OCI-LY3 (cell line): ENCODE results near the gene LIF.

Experiments
- H2AFZ ChIP-seq: fragments of 200-600, 300-600 bp; shearing (Covaris generic); 2 replicates; pipeline ENCODE4 v1.6.0; 2014; ENCODE audit warnings: antibody characterized with exemption, low read depth, low read length
- H3K27ac ChIP-seq: fragments of 200-600, 300-600 bp; sonication (generic); 2 replicates; pipeline ENCODE4 v1.5.1; 2014; ENCODE audit warnings: mild to moderate bottlenecking, low read length, moderate library complexity, mixed read lengths
- H3K27me3 ChIP-seq: fragments of 200-600, 300-600 bp; sonication (generic); 2 replicates; pipeline ENCODE4 v1.6.1; 2014; ENCODE audit warnings: low read depth, low read length, mixed read lengths
- H3K36me3 ChIP-seq: fragments of 200-600, 300-600 bp; sonication (generic); replicated peaks from 2 replicates; pipeline ENCODE3; 2014; ENCODE audit warnings: low read depth, low read length, mixed read lengths
- H3K4me1 ChIP-seq: fragments of 300-600, 200-600 bp; sonication (generic); 2 replicates; pipeline ENCODE4 v1.6.1; 2014; ENCODE audit warnings: low read length, mixed read lengths
- H3K4me2 ChIP-seq: fragments of 200-600, 300-600 bp; sonication (generic); 2 replicates; pipeline ENCODE4 v1.6.1; 2014; ENCODE audit warnings: low read length, mixed read lengths
- H3K4me3 ChIP-seq: fragments of 300-600, 200-600 bp; sonication (generic); 2 replicates; pipeline ENCODE4 v1.5.1; 2014; ENCODE audit warnings: antibody characterized with exemption, mild to moderate bottlenecking, low read length, moderate library complexity
- H3K79me2 ChIP-seq: fragments of 300-600, 200-600 bp; shearing (Covaris generic); 2 replicates; pipeline ENCODE4 v1.6.1; 2014; ENCODE audit warnings: mild to moderate bottlenecking, low read length, mixed read lengths
- H3K9ac ChIP-seq: fragments of 300-600, 200-600 bp; shearing (Covaris generic); 2 replicates; pipeline ENCODE4 v1.6.0; 2014; ENCODE audit warnings: mild to moderate bottlenecking, low read length, moderate library complexity
- H3K9me3 ChIP-seq: fragments of 200-600, 300-600 bp; shearing (Covaris generic); 2 replicates; pipeline ENCODE4 v1.6.1; 2014; ENCODE audit warnings: low read length, mixed read lengths; ENCODE audit not compliant: insufficient read depth
- H4K20me1 ChIP-seq: fragments of 200-600, 300-600 bp; sonication (generic); 2 replicates; pipeline ENCODE4 v1.6.1; 2016; ENCODE audit warnings: low read length, mixed read lengths; ENCODE audit not compliant: insufficient read depth
- CTCF ChIP-seq: fragments of 200-600, 300-600 bp; sonication (generic); IDR thresholded peaks from 2 replicates; pipeline ENCODE4 v1.5.1; 2014; ENCODE audit warnings: antibody characterized with exemption, low read length, low read depth
- EZH2phosphoT487 ChIP-seq: fragments of 200-600 bp; shearing (Covaris generic); IDR thresholded peaks from 2 replicates; pipeline ENCODE4 v1.6.1; 2018; ENCODE audit warnings: antibody characterized with exemption, mixed run types, low read depth

LIF gene

GRCh38 chr22:30196880-30197336 is 49.7 kb downstream of the LIF start:
- Histone ChIP-seq H3K79me2 (no peaks in the 10 kb centered on the region), H3K9ac (no peak overlapping the region), H3K27ac (no peak overlapping the region), H3K36me3 (no peaks in the 10 kb centered on the region), H3K27me3 (no peaks in the 10 kb centered on the region), H3K4me3 (no peak overlapping the region), H3K9me3 (no peaks in the 10 kb centered on the region), H3K4me2 (peak overlapping the region; percentile 9; the same call in 1 of the 2 replicates), H4K20me1 (no peaks in the 10 kb centered on the region), H2AFZ (peak overlapping the region; percentile 30; the same call in 1 of the 2 replicates), H3K4me1 (peaks cover 53% of the 10 kb centered on the region)
- TF ChIP-seq EZH2phosphoT487 = no peak
- no peak for TF ChIP-seq CTCF

GRCh38 chr22:30196141-30196879 is 50.2 kb downstream of the LIF start:
- H3K79me2 ChIP-seq = no peaks in the 10 kb centered on the region
- H3K36me3 ChIP-seq = no peaks in the 10 kb centered on the region
- no peak overlapping the region for H3K4me3 ChIP-seq
- H3K4me1 ChIP-seq = peaks cover 51% of the 10 kb centered on the region
- H3K9ac ChIP-seq = no peak overlapping the region
- TF ChIP-seq CTCF (no peak), EZH2phosphoT487 (no peak)
- H3K27me3 ChIP-seq = no peaks in the 10 kb centered on the region
- H3K4me2 ChIP-seq = peak overlapping the region; percentile 9; the same call in 1 of the 2 replicates
- no peaks in the 10 kb centered on the region for H4K20me1 ChIP-seq
- H3K9me3 ChIP-seq = no peaks in the 10 kb centered on the region
- no peak overlapping the region for H3K27ac ChIP-seq
- peak overlapping the region; percentile 30; the same call in 1 of the 2 replicates for H2AFZ ChIP-seq

- Histone ChIP-seq H3K9ac (no peak overlapping the region), H3K4me2 (no peak overlapping the region), H3K36me3 (no peaks in the 10 kb centered on the region)
Observed at GRCh38 chr22:30195245-30196140, 51.1 kb downstream of the LIF start.

More at GRCh38 chr22:30195245-30196140, 51.1 kb downstream of the LIF start:
- H3K27me3 ChIP-seq = no peaks in the 10 kb centered on the region
- H3K79me2 ChIP-seq = no peaks in the 10 kb centered on the region
- H3K4me3 ChIP-seq = no peak overlapping the region
- TF ChIP-seq EZH2phosphoT487 (no peak), CTCF (no peak)
- peaks cover 51% of the 10 kb centered on the region for H3K4me1 ChIP-seq
- no peak overlapping the region for H2AFZ ChIP-seq
- no peaks in the 10 kb centered on the region for H4K20me1 ChIP-seq
- no peak overlapping the region for H3K27ac ChIP-seq
- H3K9me3 ChIP-seq = no peaks in the 10 kb centered on the region
